Measurements from ENCODE around the gene PAXX. TPM values are rescaled to one million over a fixed set of nuclear protein-coding genes. Genes with fewer than 3 reads are reported as not detected.
A peak's percentile ranks its signal among the peaks of the same experiment; 100 is the strongest.

Gene PAXX
- total RNA-seq, 2 experiments from 2014 or later = 67.0 to 67.8 TPM

DNA sequence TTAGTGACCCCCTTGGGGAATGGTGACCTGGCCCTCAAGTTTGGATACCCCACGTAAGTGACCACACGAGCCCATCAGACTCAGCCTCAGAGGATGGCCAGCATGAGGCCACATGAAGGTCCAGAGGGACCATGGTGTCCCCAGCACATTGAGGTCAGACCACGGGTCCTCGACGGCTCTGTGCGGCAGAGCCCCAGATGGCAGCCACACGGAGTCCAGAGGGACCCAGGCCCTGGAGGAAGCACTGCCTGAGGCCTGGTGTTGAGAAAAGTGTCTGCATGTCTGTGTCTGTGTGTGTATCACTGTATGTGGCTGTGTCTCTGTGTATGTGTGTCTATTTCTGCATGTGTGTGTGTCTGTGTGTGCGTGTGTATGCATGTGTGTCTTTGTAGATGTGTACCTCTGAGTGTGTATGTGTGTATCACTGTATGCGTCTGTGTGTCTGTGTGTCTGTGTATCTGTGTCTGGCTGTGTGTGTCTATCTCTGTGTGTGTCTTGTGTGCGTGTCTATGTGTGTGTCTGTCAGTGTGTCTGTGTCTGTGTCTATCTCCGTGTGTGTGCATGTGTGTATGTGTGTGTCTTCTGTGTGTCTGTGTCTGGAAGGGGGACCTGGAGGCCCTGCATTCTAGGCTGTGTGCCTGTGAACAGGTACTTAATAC lies 8.4 kb upstream of the PAXX start:
- intact Hi-C loops (cut with DNase I, micrococcal nuclease) = no loop called here
- peaks cover 20 to 33% of the 10 kb centered on the region in 2 experiments for H3K27me3 ChIP-seq (ENCODE audit: control insufficient read depth in 1 of 2, insufficient read depth in 2 of 2, low read length in 2 of 2)
- H3K27ac ChIP-seq (ENCODE audit: low read depth in 1 of 2, low read length in 2 of 2) = no peak overlapping the region
- no peak overlapping the region for H3K27ac Mint-ChIP-seq
- H3K9me3 Mint-ChIP-seq = no peaks in the 10 kb centered on the region
- H3K36me3 ChIP-seq (ENCODE audit: insufficient read depth, low read length) = no peaks in the 10 kb centered on the region
- TF ChIP-seq, protein P1, sequence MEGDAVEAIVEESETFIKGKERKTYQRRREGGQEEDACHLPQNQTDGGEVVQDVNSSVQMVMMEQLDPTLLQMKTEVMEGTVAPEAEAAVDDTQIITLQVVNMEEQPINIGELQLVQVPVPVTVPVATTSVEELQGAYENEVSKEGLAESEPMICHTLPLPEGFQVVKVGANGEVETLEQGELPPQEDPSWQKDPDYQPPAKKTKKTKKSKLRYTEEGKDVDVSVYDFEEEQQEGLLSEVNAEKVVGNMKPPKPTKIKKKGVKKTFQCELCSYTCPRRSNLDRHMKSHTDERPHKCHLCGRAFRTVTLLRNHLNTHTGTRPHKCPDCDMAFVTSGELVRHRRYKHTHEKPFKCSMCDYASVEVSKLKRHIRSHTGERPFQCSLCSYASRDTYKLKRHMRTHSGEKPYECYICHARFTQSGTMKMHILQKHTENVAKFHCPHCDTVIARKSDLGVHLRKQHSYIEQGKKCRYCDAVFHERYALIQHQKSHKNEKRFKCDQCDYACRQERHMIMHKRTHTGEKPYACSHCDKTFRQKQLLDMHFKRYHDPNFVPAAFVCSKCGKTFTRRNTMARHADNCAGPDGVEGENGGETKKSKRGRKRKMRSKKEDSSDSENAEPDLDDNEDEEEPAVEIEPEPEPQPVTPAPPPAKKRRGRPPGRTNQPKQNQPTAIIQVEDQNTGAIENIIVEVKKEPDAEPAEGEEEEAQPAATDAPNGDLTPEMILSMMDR (IDR thresholded peaks at IDR 0.05) = no peak
- peaks cover 23% of the 10 kb centered on the region for H3K4me1 ChIP-seq (ENCODE audit: insufficient read depth, low read length)
- H3K4me1 Mint-ChIP-seq (ENCODE audit: low read depth) = peaks cover 5% of the 10 kb centered on the region
- ATAC-seq (ENCODE audit: poor library complexity) (no peak), DNase-seq (no peak)
- H3K9me3 ChIP-seq (ENCODE audit: control insufficient read depth in 1 of 2, insufficient read depth in 1 of 2, low read length in 2 of 2) = peaks cover 0 to 18% of the 10 kb centered on the region in 2 experiments
- peaks cover 38% of the 10 kb centered on the region for H3K27me3 Mint-ChIP-seq
- H3K4me3 ChIP-seq (ENCODE audit: low read length) = no peak overlapping the region
- ChIA-PET CTCF (no interaction called here), POLR2A (no interaction called here)
- peak overlapping the region; percentile 7 for H3K4me3 Mint-ChIP-seq
- H3K36me3 Mint-ChIP-seq (ENCODE audit: low read depth) = no peaks in the 10 kb centered on the region

DNA sequence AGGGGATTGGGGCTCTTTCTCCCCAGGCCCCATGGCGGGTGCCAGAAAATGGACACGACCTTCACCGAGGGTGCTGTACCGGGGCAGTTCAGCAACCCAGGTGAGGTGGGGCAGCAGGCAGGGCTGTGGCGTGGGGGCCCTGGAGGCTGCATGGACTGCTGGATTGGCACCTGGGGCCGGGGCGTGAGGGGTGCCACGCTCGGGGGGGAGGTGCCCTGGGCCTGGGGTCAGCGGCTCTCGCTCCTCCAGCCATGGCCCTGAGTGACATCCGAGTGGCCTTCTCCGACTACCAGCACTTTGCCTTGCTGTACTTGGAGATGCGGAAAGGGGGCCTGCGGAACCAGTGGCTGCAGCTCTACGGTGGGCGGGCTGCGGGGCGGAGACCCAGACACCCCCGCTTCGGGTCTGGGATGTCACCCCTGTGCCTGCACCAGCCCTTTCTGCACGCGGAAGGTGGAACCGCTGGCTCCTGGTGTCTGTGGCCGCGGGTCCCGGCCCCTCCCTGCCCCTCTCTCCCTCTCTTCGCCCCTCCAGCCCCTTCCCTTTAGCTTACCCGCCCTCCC lies 7.7 kb upstream of the PAXX start:
- no peaks in the 10 kb centered on the region for H3K9me3 Mint-ChIP-seq
- H3K4me1 Mint-ChIP-seq (ENCODE audit: low read depth) = peaks cover 5% of the 10 kb centered on the region
- DNase-seq = no peak
- CTCF ChIA-PET = interaction anchor here (1.3 kb wide), 1 partner anchor 143 kb away, joined by 3 read pairs; the partner anchor contains the start of gene AJM1
- no peak overlapping the region for H3K4me3 Mint-ChIP-seq
- TF ChIP-seq, protein P1 (IDR thresholded peaks at IDR 0.05) = no peak
- Histone ChIP-seq H3K9me3 (ENCODE audit: control insufficient read depth in 1 of 2, insufficient read depth in 1 of 2, low read length in 2 of 2) (peaks cover 0 to 14% of the 10 kb centered on the region in 2 experiments), H3K36me3 (ENCODE audit: insufficient read depth, low read length) (no peaks in the 10 kb centered on the region), H3K4me3 (ENCODE audit: low read length) (no peak overlapping the region), H3K4me1 (ENCODE audit: insufficient read depth, low read length) (peaks cover 17% of the 10 kb centered on the region), H3K27me3 (ENCODE audit: control insufficient read depth in 1 of 2, insufficient read depth in 2 of 2, low read length in 2 of 2) (peaks cover 20 to 33% of the 10 kb centered on the region in 2 experiments), H3K27ac (ENCODE audit: low read depth in 1 of 2, low read length in 2 of 2) (no peak overlapping the region)
- intact Hi-C loops (cut with DNase I, micrococcal nuclease) = no loop called here
- H3K36me3 Mint-ChIP-seq (ENCODE audit: low read depth) = no peaks in the 10 kb centered on the region
- POLR2A ChIA-PET = interaction anchor here (1.5 kb wide), 1 partner anchor 24 kb away, joined by 3 read pairs; no protein-coding TSS in a partner anchor
- H3K27me3 Mint-ChIP-seq = peaks cover 38% of the 10 kb centered on the region
- no peak overlapping the region for H3K27ac Mint-ChIP-seq
- ATAC-seq (ENCODE audit: poor library complexity) = no peak

DNA sequence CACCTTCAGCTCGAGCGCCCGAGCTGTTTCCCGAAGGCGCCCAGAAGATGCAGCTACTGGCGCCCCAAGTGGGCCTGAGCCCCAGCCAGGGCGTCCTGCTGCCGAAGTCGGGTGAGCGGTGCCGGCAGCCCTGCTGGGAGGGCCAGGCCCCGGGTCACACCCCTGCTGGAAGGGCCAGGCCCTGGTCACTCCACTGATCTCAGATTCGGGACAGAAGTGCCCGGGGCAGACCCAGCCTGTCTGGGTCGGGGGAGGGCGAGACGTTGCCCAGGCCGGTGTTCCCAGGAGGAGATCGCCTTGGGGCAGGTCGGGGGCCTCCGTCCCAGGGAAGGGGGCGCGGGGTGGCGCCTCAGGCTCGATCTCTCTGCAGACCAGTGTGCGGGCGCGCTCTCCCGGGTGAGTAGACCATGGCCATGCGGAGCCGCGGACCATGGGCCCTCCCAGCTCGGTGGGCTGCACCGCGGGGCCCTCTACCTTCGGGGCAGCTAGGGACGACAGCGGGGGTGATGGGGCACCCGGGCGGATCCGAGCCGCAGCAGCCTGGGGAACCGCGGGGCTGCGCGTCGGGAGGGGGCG lies 7.1 kb upstream of the PAXX start:
- no peak for DNase-seq
- ChIA-PET POLR2A (interaction anchor here (1.5 kb wide), 1 partner anchor 25 kb away, joined by 3 read pairs; no protein-coding TSS in a partner anchor), CTCF (interaction anchor here (1.3 kb wide), 1 partner anchor 143 kb away, joined by 3 read pairs; the partner anchor contains the start of gene AJM1)
- H3K27me3 ChIP-seq (ENCODE audit: control insufficient read depth in 1 of 2, insufficient read depth in 2 of 2, low read length in 2 of 2) = peaks cover 20 to 33% of the 10 kb centered on the region in 2 experiments
- peak; percentile 43 for ATAC-seq (ENCODE audit: poor library complexity)
- Mint-ChIP-seq H3K36me3 (ENCODE audit: low read depth) (no peaks in the 10 kb centered on the region), H3K27ac (no peak overlapping the region), H3K4me1 (ENCODE audit: low read depth) (peaks cover 5% of the 10 kb centered on the region), H3K9me3 (no peaks in the 10 kb centered on the region), H3K27me3 (peaks cover 38% of the 10 kb centered on the region), H3K4me3 (no peak overlapping the region)
- H3K4me1 ChIP-seq (ENCODE audit: insufficient read depth, low read length) = peaks cover 15% of the 10 kb centered on the region
- peaks cover 0 to 11% of the 10 kb centered on the region in 2 experiments for H3K9me3 ChIP-seq (ENCODE audit: control insufficient read depth in 1 of 2, insufficient read depth in 1 of 2, low read length in 2 of 2)
- intact Hi-C loops (cut with DNase I, micrococcal nuclease) = no loop called here
- no peaks in the 10 kb centered on the region for H3K36me3 ChIP-seq (ENCODE audit: insufficient read depth, low read length)
- no peak overlapping the region for H3K27ac ChIP-seq (ENCODE audit: low read depth in 1 of 2, low read length in 2 of 2)
- H3K4me3 ChIP-seq (ENCODE audit: low read length) = no peak overlapping the region
- TF ChIP-seq, protein P1 (IDR thresholded peaks at IDR 0.05) = no peak
